Gastrocnemius medialis (tissue), 4 donors: ENCODE results near the gene UMAD1. TPM values are rescaled to one million over a fixed set of nuclear protein-coding genes. Genes with fewer than 3 reads are reported as not detected.

ENCODE experiments used
- ATAC-seq, 2 donors: fragments of 150-250 bp; one replicate each; pipeline ENCODE4 v1.9.1; 2016
- DNase-seq, 2 donors: peaks; one replicate each; pipeline ENCODE4 v3.0.0-alpha.2; 2019
- H3K27ac ChIP-seq, 4 donors: fragments of 200-600 bp; sonication (generic); 1 replicate in 1 of 4; 2 replicates in 3 of 4; pipeline ENCODE4 v1.5.1; 2016 to 2018; ENCODE audit warnings: mild to moderate bottlenecking in 2 of 4, moderate library complexity in 1 of 4
- H3K27me3 ChIP-seq, 3 donors: fragments of 200-600 bp; sonication (generic) in 2 of 3; 1 replicate in 1 of 3; 2 replicates in 2 of 3; pipeline versions ENCODE4 v1.5.1 to v1.6.0; 2016 to 2019; ENCODE audit warnings: mild to moderate bottlenecking in 1 of 3, moderate library complexity in 1 of 3
- H3K36me3 ChIP-seq, 2 donors: fragments of 200-600 bp; sonication (generic) in 1 of 2; one replicate each; pipeline ENCODE4 v1.5.1; 2017 to 2018
- H3K4me1 ChIP-seq, 2 donors: fragments of 200-600 bp; sonication (generic) in 1 of 2; one replicate each; pipeline ENCODE4 v1.5.1; 2016 to 2017; ENCODE audit warnings: mild to moderate bottlenecking in 2 of 2
- H3K4me3 ChIP-seq, 4 donors: fragments of 200-600 bp; sonication (generic) in 3 of 4; 1 replicate in 1 of 4; 2 replicates in 3 of 4; pipeline ENCODE4 v1.5.1; 2016 to 2019; ENCODE audit warnings: mild to moderate bottlenecking in 2 of 4
- H3K9me3 ChIP-seq, 3 donors: fragments of 200-600 bp; sonication (generic) in 2 of 3; 1 replicate in 1 of 3; 2 replicates in 2 of 3; pipeline ENCODE4 v1.5.1; 2016 to 2019
- POLR2A ChIP-seq, 2 donors: fragments of 450-650 bp; IDR thresholded peaks; one replicate each; pipeline ENCODE4 v1.6.1; 2017; ENCODE audit warnings: antibody characterized with exemption in 2 of 2, mild to moderate bottlenecking in 2 of 2, moderate library complexity in 2 of 2
- in situ Hi-C, 4 donors: fragments of 200-750 bp; cut with MboI; loops; one replicate each; pipeline versions ENCODE4 v1.15.0 to v1.8.0; 2017; ENCODE audit warnings: low sequenced_read_pairs in 4 of 4
- intact Hi-C: fragments of 100-400 bp; cut with DNase I; formaldehyde crosslinking; loops from one replicate; pipeline ENCODE4 v1.15.1; 2023; ENCODE audit warnings: low total_unique reads
- total RNA-seq, 4 donors: library from RNA; depleted of rRNA; stranded (reverse); fragments of >200 nt; gene quantifications; one replicate each; pipeline versions ENCODE4 v1.1.0 to v1.2.3, GENCODE V29; 2016
- TF ChIP-seq, protein P1 (sequence below), 5 experiments: fragments of 450-650 bp in 3 of 5; fragments of 200-600 bp in 2 of 5; sonication (generic) in 2 of 5; IDR thresholded peaks in 4 of 5; conservative IDR thresholded peaks in 1 of 5; 1 replicate in 4 of 5; 2 replicates in 1 of 5; pipeline ENCODE4 v1.5.1; 2016 to 2019; ENCODE audit warnings: antibody characterized with exemption in 5 of 5, mild to moderate bottlenecking in 3 of 5, moderate library complexity in 3 of 5

UMAD1 gene
- total RNA-seq, 4 donors from 2014 or later: 10.2 to 16.0 (median 11.1) TPM

DNA sequence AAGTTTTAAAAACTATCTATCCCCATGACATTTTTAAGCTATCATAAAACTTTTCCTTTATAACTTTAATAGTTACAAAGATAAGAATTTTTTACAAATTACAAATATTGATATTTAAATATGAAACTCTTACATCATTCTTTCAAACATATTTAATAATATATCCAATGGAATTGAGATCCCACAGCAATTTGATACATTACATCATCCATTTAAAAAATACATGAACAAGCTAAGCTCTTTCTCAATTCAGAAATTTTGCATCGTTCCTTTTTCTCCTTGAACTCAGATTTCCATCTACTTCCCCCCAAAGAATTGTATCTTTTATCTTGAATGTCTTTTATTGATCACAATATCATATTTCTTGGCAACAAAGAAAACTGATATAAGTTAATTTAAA lies 209.6 kb downstream of the UMAD1 start:
- Histone ChIP-seq H3K4me3 (no peak overlapping the region), H3K4me1 (no peaks in the 10 kb centered on the region), H3K9me3 (peaks cover 0 to 6% (median 5%) of the 10 kb centered on the region in 3 donors), H3K27me3 (no peaks in the 10 kb centered on the region), H3K36me3 (no peaks in the 10 kb centered on the region), H3K27ac (no peak overlapping the region)
- in situ Hi-C loops: no loop called here
- TF ChIP-seq, protein P1, sequence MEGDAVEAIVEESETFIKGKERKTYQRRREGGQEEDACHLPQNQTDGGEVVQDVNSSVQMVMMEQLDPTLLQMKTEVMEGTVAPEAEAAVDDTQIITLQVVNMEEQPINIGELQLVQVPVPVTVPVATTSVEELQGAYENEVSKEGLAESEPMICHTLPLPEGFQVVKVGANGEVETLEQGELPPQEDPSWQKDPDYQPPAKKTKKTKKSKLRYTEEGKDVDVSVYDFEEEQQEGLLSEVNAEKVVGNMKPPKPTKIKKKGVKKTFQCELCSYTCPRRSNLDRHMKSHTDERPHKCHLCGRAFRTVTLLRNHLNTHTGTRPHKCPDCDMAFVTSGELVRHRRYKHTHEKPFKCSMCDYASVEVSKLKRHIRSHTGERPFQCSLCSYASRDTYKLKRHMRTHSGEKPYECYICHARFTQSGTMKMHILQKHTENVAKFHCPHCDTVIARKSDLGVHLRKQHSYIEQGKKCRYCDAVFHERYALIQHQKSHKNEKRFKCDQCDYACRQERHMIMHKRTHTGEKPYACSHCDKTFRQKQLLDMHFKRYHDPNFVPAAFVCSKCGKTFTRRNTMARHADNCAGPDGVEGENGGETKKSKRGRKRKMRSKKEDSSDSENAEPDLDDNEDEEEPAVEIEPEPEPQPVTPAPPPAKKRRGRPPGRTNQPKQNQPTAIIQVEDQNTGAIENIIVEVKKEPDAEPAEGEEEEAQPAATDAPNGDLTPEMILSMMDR (IDR thresholded peaks at IDR 0.05 in 4 of 5, conservative IDR thresholded peaks at IDR 0.05 in 1 of 5): no peak
- TF ChIP-seq POLR2A (IDR thresholded peaks at IDR 0.05): no peak
- DNase-seq: no peak
- no peak for ATAC-seq
- intact Hi-C loops: no loop called here

DNA sequence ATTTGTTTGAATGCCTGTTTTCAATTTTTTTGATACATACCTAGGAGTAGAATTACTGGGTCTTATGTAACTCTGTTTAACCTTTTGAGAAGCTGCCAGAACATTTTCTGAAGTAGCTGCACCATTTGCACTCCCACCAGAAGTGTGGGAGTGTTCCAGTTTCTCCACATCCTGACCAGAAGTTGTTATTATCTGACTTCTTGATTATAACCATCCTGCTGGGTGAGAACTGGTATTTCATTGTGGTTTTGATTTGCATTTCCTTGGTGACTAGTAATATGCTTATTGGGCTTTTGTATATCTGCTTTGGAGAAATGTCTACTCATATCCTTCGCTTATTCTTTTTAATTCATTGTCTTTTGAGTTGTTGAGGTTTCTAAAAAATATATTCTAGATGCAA lies 210.8 kb downstream of the UMAD1 start:
- ATAC-seq (no peak), DNase-seq (no peak)
- Histone ChIP-seq H3K27me3 (no peaks in the 10 kb centered on the region), H3K9me3 (peaks cover 0 to 6% (median 5%) of the 10 kb centered on the region in 3 donors), H3K4me3 (no peak overlapping the region), H3K36me3 (no peaks in the 10 kb centered on the region), H3K4me1 (no peaks in the 10 kb centered on the region), H3K27ac (no peak overlapping the region)
- in situ Hi-C loops: no loop called here
- no peak for TF ChIP-seq POLR2A (IDR thresholded peaks at IDR 0.05)
- TF ChIP-seq, protein P1 (IDR thresholded peaks at IDR 0.05 in 4 of 5, conservative IDR thresholded peaks at IDR 0.05 in 1 of 5): no peak
- intact Hi-C loops: no loop called here

DNA sequence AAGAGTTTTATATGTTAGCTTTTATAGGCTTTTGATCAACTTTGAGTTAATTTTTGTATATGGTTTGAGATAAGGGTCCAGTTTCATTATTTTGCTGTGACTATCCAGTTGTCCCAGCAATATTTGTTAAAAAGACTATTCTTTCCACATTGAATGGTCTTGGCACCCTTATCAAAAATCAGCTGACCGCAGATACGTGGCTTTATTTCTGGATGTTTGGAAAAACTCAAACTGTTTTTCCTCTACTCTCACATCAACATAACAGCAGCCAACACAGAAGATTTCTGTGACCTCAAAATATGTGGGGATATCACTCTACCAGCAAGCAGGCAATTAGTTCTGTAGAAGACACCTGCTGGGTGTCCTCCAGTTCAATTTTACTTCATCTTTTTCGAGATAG lies 211.4 kb downstream of the UMAD1 start:
- intact Hi-C loops (no loop called here), in situ Hi-C loops (no loop called here)
- no peak for TF ChIP-seq POLR2A (IDR thresholded peaks at IDR 0.05)
- TF ChIP-seq, protein P1 (IDR thresholded peaks at IDR 0.05 in 4 of 5, conservative IDR thresholded peaks at IDR 0.05 in 1 of 5): no peak
- no peak overlapping the region for H3K4me3 ChIP-seq
- peaks cover 0 to 6% (median 5%) of the 10 kb centered on the region in 3 donors for H3K9me3 ChIP-seq
- no peak for ATAC-seq
- H3K27ac ChIP-seq: no peak overlapping the region
- DNase-seq: no peak
- no peaks in the 10 kb centered on the region for H3K36me3 ChIP-seq
- H3K27me3 ChIP-seq: no peaks in the 10 kb centered on the region
- peaks cover 2 to 4% of the 10 kb centered on the region in 2 donors for H3K4me1 ChIP-seq

DNA sequence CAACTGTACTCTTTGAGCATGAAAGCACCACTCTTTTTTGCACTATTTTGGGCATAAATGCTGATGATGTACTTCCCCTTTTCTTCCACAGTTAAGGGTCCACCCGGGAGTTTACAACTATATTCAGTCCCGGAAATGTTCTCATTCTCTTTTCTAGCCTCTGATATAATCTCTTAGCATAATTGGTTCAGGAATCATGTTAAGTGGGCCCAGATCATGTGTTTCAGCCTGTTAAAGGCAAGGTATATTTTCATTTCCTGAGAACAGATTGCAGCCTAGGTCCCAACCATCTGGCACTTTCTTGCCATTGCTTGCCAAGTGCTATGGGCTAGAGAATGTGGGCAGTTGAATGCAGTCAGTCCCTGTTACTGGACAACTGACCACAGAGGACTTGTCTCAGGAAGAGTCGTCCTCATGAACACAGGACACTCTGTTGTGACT lies 216.6 kb downstream of the UMAD1 start:
- Histone ChIP-seq H3K36me3 (no peaks in the 10 kb centered on the region), H3K27ac (peak overlapping the region in 3 of 4 donors; percentile 18 to 71 (median 62)), H3K4me3 (no peak overlapping the region), H3K9me3 (peaks cover 0 to 6% (median 5%) of the 10 kb centered on the region in 3 donors), H3K27me3 (no peaks in the 10 kb centered on the region), H3K4me1 (peaks cover 44 to 50% of the 10 kb centered on the region in 2 donors)
- ATAC-seq: peak; percentile 47 to 82
- intact Hi-C loops (loop anchor here (5.0 kb wide), 1 partner anchor 110 kb away; the partner anchor contains the start of gene GLCCI1), in situ Hi-C loops (no loop called here)
- TF ChIP-seq, protein P1 (IDR thresholded peaks at IDR 0.05 in 4 of 5, conservative IDR thresholded peaks at IDR 0.05 in 1 of 5): no peak
- TF ChIP-seq POLR2A (IDR thresholded peaks at IDR 0.05): no peak
- DNase-seq: peak in 1 of 2 donors; percentile 41

DNA sequence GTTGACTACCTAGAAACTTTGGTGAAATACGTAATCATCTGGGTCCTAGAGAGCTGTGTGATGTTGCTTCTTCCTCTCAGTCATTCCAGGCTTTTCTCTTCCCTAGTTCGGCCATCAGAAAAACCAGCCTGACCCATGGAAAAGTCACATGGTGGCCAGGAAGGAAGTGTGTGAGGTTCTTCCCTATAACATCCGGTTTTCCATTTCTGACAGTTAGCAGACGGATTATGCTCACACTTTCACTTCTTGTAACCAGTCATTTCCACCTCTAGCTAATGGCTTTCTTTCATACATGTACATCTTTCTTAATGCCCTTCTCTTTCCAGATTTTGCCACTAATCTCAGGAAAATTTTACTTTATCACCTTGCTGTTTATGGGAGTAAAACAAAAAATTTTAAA lies 218.0 kb downstream of the UMAD1 start:
- H3K27ac ChIP-seq: peak overlapping the region in 2 of 4 donors; percentile 62 to 71
- ATAC-seq (no peak), DNase-seq (no peak)
- in situ Hi-C loops (no loop called here), intact Hi-C loops (loop anchor here (5.0 kb wide), 1 partner anchor 109 kb away; the partner anchor contains the start of gene GLCCI1)
- peaks cover 0 to 6% (median 5%) of the 10 kb centered on the region in 3 donors for H3K9me3 ChIP-seq
- no peak overlapping the region for H3K4me3 ChIP-seq
- no peaks in the 10 kb centered on the region for H3K36me3 ChIP-seq
- H3K27me3 ChIP-seq: no peaks in the 10 kb centered on the region
- peaks cover 48 to 57% of the 10 kb centered on the region in 2 donors for H3K4me1 ChIP-seq
- no peak for TF ChIP-seq POLR2A (IDR thresholded peaks at IDR 0.05)
- TF ChIP-seq, protein P1 (IDR thresholded peaks at IDR 0.05 in 4 of 5, conservative IDR thresholded peaks at IDR 0.05 in 1 of 5): no peak
